ENCODE data around the gene SH2D4B.

The SH2D4B gene

DNA sequence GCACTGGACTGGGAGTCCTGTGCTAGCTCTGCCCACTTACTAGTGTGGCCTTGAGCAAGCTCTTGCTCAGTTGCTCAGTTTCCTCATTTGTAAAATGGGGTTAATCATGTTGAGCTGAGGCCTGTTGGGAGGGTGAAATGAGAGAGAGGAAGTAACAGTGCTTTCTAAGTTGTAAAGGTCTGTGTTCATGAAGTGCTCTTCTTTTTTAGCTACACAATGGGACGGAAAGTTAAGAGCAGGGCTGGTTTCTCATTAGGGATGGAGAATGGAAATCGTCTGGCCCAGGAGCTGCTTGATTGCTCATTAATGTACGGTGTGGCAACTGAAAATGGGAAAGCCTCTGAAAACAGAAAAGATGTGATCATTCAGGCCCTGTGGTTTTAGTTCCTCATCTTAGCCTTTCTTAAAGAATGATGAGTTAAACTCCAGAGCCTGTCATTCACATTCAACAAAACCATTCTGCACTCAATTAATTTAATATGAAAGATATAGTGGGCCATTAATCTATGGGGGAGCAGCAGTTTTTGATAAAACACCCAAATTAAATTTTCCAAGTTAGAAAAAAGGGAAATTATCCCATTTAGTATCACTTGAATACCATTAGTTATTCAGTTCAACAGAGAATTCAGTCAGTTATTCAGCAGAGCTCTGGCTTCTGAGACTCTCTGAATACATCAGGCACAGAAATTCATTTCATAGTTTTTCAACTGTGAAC, 60.5 kb downstream of the SH2D4B start:
- DNase-seq (ENCODE audit: low read depth), result no peak
- no peak overlapping the region for H3K4me3 ChIP-seq (ENCODE audit: low read depth, low read length)
- TF ChIP-seq, protein P1, sequence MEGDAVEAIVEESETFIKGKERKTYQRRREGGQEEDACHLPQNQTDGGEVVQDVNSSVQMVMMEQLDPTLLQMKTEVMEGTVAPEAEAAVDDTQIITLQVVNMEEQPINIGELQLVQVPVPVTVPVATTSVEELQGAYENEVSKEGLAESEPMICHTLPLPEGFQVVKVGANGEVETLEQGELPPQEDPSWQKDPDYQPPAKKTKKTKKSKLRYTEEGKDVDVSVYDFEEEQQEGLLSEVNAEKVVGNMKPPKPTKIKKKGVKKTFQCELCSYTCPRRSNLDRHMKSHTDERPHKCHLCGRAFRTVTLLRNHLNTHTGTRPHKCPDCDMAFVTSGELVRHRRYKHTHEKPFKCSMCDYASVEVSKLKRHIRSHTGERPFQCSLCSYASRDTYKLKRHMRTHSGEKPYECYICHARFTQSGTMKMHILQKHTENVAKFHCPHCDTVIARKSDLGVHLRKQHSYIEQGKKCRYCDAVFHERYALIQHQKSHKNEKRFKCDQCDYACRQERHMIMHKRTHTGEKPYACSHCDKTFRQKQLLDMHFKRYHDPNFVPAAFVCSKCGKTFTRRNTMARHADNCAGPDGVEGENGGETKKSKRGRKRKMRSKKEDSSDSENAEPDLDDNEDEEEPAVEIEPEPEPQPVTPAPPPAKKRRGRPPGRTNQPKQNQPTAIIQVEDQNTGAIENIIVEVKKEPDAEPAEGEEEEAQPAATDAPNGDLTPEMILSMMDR (IDR thresholded peaks at IDR 0.05; ENCODE audit: low read depth, low read length, missing control alignments), result no peak

DNA sequence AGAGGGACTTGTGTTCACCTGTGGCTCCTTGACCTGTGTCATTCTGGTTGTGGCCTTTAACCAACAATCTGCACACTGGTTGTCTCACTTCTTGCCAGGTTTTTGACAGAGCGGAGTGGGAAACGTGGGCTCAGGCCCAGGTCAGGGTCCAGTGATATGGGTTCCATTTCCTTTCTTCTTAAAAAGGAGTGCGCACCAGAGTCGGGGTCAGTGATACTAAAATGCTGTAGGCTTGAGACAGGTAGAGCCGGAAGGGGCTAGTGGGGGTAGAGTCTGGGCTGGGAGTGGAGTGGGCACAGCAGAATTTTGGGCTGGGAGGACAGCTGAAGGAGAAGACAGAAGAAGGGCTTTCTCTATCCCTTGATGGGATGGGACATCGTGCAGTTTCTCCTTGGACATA, 61.2 kb downstream of the SH2D4B start:
- no peak overlapping the region for H3K4me3 ChIP-seq (ENCODE audit: low read depth, low read length)
- TF ChIP-seq, protein P1 (IDR thresholded peaks at IDR 0.05; ENCODE audit: low read depth, low read length, missing control alignments), result no peak
- no peak for DNase-seq (ENCODE audit: low read depth)

DNA sequence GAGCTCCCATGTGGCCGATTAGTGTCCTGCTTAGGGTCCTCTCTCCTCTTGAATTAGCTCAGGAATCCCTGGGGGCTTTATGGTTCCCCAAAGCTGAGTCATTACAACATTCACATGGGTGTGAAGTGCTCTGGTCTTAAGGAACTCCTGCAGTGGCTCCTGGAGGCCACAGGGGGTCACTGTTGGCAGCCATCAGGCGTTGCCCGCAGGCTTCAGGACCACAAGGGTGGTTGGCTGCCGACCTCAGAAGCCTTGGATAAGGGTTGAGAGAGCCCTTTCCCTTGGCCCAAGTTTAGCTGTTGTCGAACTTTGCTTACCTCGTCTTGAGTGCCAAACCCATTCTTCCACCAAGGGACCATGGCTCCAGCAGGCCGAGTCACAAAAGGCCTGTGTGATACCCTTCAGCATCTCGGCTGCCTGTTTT, 61.7 kb downstream of the SH2D4B start:
- TF ChIP-seq, protein P1 (IDR thresholded peaks at IDR 0.05; ENCODE audit: low read depth, low read length, missing control alignments), result peak; percentile 95
- no peak overlapping the region for H3K4me3 ChIP-seq (ENCODE audit: low read depth, low read length)
- DNase-seq (ENCODE audit: low read depth), result peak; percentile 48

DNA sequence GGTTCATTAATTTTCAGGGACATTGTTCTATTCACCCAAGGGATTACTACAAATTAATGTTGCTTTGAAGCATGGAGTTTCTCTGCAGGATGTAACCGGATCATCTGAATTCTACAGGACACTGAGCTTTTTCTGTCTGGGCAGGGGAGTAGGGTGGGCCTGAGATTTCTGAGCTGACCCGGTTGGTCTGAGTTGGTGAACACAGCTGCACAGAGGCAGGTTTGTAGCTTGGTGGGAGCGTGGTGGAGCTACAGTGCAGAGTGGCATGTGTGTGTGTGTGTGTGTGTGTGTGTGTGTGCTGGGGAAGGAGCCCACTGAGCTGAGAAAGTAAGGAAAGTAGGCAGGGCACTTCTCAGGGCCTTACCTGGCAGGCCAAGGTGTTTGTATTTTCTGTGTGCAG, 62.6 kb downstream of the SH2D4B start:
- no peak overlapping the region for H3K4me3 ChIP-seq (ENCODE audit: low read depth, low read length)
- no peak for DNase-seq (ENCODE audit: low read depth)
- TF ChIP-seq, protein P1 (IDR thresholded peaks at IDR 0.05; ENCODE audit: low read depth, low read length, missing control alignments), result no peak

DNA sequence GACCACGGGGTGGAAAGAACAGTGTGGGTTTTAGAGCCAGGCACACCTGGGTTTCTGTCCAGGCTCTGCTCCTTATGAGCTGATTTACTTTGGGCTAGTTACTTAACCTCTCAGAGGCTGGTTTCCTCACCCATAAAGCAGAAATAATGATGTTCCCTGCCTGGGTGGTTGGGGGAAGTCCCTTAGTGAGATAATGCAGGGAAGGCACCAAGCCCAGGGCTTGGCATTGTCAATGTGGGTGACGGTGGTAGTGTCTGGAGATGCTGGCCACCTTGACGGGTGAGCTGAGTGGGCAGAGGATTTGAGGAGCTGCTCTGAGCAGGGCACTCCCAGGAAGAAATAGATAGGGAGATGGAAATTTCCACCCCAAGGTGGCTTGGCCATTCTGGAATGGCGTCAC, 65.2 kb downstream of the SH2D4B start:
- TF ChIP-seq, protein P1 (IDR thresholded peaks at IDR 0.05; ENCODE audit: low read depth, low read length, missing control alignments), result no peak
- DNase-seq (ENCODE audit: low read depth), result no peak

DNA sequence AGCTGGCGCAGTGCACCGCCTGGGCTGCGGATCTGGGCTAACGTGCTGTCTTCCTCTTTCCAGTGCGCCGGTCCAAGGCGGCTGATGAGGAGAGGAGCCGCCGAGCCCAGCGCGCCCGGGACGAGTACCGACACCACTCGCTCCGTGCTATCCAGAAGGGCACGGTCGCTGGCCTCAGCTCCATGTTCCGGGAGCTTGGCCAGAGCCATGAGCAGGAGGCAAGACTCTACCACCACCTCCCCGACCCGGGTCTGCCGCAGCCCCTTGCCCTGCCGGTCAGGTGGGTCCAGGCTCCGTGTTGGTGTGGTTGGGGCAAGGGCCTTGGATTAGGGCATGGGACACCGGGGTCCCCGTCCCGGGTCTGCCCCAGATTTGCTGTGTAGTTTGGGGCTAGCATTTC, 65.8 kb downstream of the SH2D4B start:
- H3K4me3 ChIP-seq (ENCODE audit: low read depth, low read length), result no peak overlapping the region
- TF ChIP-seq, protein P1 (IDR thresholded peaks at IDR 0.05; ENCODE audit: low read depth, low read length, missing control alignments), result no peak
- no peak for DNase-seq (ENCODE audit: low read depth)

More for the DNA sequence above, 65.2 kb downstream of the SH2D4B start:
- no peak overlapping the region for H3K4me3 ChIP-seq (ENCODE audit: low read depth, low read length)

DNA sequence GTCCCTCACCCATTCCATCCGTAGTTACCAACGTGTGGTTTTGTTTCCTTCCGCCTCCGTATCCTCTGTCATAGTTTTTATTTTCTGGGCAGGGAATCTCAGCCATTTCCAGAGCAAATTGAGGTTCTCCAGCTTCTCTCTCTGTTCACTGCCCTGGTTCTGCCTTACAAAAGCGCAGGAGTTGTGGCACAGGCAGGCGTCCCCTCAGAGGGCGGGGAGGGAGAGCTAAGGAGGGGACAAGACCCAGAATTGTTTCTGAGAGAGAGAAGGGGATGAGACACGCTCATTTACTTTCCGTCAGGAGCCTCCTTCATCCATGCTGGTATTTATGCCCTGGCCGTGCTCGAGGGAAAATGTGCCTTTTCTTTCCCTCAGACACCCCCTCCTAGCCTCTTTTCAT, 71.0 kb downstream of the SH2D4B start:
- TF ChIP-seq, protein P1 (IDR thresholded peaks at IDR 0.05; ENCODE audit: low read depth, low read length, missing control alignments), result no peak
- DNase-seq (ENCODE audit: low read depth), result no peak
- no peak overlapping the region for H3K4me3 ChIP-seq (ENCODE audit: low read depth, low read length)
